Kidney epithelial cell (primary cell): ENCODE results near the gene COL18A1. TPM values are rescaled to one million over a fixed set of nuclear protein-coding genes. Genes with fewer than 3 reads are reported as not detected.

Experiments used
- DNase-seq: peaks from one replicate; pipeline ENCODE4 v3.0.0-alpha.2; 2010; ENCODE audit warnings: low read depth
- H3K27me3 ChIP-seq: 2 replicates; pipeline ENCODE4 v1.6.0; 2011; ENCODE audit warnings: low read length; ENCODE audit not compliant: control insufficient read depth, insufficient read depth
- H3K36me3 ChIP-seq: 2 replicates; pipeline ENCODE4 v1.5.1; 2011; ENCODE audit warnings: low read length; ENCODE audit not compliant: control insufficient read depth, insufficient read depth
- H3K4me3 ChIP-seq: 2 replicates; pipeline ENCODE4 v1.5.1; 2011; ENCODE audit warnings: low read depth, mild to moderate bottlenecking, control low read depth, low read length
- total RNA-seq: library from RNA; depleted of rRNA; stranded (reverse); fragments of >200 nt; gene quantifications from 2 replicates; pipeline ENCODE4 v1.2.3, GENCODE V29; 2015
- TF ChIP-seq, protein P1 (sequence below): IDR thresholded peaks from 2 replicates; pipeline ENCODE4 v1.5.1; 2011; ENCODE audit warnings: mild to moderate bottlenecking, moderate library complexity, low read length, control low read depth, inconsistent platforms; ENCODE audit not compliant: insufficient read depth, poor library complexity, severe bottlenecking

COL18A1 gene
- total RNA-seq, 1 donor from 2014 or later = 808 TPM

DNA sequence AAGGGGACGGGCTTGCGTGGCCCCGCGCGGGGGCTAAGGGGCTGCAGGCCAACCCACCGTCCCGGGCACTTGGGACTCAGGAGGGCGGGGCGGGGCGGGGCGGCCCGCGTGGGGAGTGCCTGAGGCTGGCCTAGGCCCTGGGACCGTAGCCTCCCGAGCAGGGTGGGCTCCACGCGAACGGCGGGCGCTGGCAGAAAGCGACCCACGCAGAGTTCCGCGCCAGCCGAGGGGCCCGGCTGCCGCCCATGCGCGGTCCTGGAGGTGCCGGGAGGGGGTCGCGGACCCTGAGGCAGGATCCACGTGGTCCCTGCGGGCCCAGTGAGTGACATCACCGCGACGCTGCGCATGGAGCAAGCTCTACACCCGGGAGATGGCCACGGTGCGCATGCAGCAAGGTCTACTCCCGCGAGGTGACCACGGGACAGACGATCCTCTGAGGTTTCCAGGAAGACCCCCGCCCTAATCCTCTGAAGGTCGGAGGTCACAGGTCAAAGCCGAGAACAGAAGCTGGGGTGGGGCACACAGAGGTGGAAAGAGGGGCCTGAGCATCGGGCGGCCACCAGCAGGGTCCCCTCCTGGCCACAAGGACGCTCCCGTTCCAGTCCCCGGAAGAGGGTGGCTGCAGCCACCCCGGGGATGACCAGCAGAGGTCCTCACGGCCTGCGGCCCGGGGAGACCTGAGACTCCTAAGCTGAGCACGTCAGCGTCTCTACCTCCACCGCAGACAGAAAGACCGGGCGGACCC lies 150.8 kb downstream of the COL18A1 start:
- peaks cover 27% of the 10 kb centered on the region for H3K27me3 ChIP-seq
- DNase-seq = no peak
- H3K4me3 ChIP-seq = peak overlapping the region; percentile 11
- no peaks in the 10 kb centered on the region for H3K36me3 ChIP-seq
- TF ChIP-seq, protein P1, sequence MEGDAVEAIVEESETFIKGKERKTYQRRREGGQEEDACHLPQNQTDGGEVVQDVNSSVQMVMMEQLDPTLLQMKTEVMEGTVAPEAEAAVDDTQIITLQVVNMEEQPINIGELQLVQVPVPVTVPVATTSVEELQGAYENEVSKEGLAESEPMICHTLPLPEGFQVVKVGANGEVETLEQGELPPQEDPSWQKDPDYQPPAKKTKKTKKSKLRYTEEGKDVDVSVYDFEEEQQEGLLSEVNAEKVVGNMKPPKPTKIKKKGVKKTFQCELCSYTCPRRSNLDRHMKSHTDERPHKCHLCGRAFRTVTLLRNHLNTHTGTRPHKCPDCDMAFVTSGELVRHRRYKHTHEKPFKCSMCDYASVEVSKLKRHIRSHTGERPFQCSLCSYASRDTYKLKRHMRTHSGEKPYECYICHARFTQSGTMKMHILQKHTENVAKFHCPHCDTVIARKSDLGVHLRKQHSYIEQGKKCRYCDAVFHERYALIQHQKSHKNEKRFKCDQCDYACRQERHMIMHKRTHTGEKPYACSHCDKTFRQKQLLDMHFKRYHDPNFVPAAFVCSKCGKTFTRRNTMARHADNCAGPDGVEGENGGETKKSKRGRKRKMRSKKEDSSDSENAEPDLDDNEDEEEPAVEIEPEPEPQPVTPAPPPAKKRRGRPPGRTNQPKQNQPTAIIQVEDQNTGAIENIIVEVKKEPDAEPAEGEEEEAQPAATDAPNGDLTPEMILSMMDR = peak; percentile 5

DNA sequence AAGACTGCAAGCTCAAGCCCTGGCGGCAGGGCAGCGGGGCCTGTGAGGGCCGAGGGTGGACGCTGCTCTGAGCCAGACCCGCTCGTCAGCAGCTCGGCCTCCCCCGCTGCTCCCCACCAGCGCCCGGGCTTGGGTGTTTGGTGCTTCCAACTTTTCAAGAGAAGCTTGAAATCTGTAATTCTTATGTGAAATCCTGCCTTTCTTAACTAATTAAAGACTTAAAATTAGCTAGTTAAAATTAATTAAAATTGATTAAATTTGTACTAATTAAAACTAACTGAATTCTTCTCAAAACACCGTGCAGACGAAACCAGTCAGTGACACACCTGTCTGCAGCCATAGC lies 151.3 kb downstream of the COL18A1 start:
- Histone ChIP-seq H3K4me3 (no peak overlapping the region), H3K27me3 (peaks cover 27% of the 10 kb centered on the region), H3K36me3 (no peaks in the 10 kb centered on the region)
- TF ChIP-seq, protein P1 = no peak
- DNase-seq = no peak

DNA sequence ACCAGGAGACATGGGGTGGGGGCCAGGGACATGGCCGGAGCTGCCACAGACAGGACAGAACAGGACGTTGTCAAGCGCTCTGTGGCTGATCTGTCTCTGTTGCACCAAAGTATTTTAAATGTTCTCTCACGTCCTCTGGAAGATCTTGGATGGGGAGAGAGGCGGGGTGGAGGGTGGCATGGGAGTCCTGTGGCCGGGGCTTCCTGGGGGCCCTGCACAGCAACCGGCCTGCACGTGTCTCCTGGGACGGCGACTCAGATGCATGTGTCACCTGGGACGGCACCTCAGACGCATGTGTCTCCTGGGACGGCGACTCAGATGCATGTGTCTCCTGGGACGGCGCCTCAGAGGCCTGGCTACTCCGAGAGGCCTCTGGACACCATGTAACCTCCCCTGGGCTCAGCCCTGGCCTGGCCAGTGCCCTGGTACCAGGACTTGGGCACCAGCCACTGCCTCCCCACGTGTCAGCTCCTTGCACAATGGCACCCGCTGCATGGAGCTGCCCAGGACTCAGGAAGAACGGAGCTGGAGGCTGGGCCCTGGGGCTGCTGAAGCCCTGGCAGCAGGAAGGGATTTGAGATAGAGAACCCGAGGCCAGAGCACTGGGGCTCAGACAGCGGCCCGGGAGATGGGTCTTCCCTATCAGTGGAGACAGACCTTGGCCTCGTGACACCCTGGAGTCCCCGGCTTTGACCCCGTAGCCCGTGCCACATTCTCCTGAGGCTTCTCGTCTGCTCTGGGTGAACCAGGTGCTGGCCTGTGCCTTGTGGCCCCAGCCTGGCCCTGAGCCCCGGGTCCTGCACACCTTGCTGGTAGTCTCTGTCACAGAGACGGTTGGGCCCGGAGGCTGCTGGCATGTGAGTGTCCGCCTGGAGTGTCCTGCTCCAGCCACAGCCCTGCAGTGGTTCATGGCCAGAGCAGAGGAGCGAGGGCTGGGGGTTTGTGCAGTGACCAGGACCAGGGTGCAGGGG lies 152.0 kb downstream of the COL18A1 start:
- DNase-seq = no peak
- Histone ChIP-seq H3K36me3 (no peaks in the 10 kb centered on the region), H3K27me3 (peaks cover 27% of the 10 kb centered on the region), H3K4me3 (no peak overlapping the region)
- TF ChIP-seq, protein P1 = no peak

DNA sequence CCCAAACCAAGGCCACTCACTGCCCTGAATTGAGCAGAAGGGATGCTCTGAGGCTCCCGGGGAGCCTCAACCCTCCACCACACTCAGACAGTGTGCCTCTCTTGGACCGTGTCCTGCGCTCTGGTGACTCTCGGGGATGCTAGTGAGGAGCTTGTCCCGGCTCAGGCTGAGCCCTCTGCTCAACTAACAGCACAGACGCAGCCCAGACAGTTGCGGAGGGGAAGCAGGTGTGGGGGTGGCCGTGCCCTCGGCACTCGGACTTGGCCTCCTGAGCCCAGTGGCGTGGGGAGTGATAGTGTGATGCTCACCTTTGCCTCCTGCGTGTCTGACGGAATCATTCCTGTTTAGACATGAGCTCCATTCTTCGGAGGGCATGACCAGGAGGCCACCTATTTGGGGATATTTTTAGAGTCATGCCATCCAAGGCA lies 152.7 kb downstream of the COL18A1 start:
- TF ChIP-seq, protein P1 = no peak
- peaks cover 33% of the 10 kb centered on the region for H3K27me3 ChIP-seq
- no peak overlapping the region for H3K4me3 ChIP-seq
- no peaks in the 10 kb centered on the region for H3K36me3 ChIP-seq
- no peak for DNase-seq

DNA sequence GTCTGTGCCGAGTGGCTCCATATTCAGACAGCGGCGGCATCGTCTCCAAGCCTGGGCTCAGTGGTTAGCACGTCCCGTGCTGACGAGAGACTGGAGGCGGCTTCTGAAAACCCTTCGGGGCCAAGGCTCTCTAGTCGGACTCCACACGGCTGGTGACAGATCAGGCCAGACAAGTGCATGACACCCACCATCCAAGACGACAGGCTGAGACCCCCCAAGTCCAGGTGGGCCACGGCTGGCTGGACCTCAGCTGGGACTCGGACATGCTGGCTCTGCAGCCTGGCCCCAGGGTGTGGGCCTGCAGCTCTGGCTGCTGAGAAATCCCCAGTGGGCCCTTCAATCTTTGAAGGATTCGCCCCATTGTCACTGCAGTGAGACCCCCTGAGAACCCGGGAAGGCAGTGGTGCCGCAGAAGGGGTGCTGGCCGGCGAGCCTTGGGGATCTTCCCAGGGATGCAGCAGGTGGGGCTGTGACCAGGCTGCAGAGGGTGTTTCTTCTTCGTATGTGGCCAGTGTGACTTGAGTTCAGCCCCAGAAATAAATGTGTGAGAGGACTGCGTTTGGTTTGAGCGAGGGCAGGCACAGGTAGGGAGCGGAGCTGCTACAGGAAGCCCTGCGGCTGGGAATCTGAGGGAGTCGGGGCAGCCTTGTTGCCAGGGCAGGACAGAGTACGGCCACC lies 153.2 kb downstream of the COL18A1 start:
- H3K27me3 ChIP-seq = peaks cover 37% of the 10 kb centered on the region

More for the DNA sequence above, 153.2 kb downstream of the COL18A1 start:
- no peak for DNase-seq
- Histone ChIP-seq H3K36me3 (no peaks in the 10 kb centered on the region), H3K4me3 (no peak overlapping the region)
- TF ChIP-seq, protein P1 = no peak
